H54 (cell line): Measurements from ENCODE around the gene SNHG17.
A peak's percentile ranks its signal among the peaks of the same experiment; 100 is the strongest.
"Not testable (repeated sequence)": the region's sequence is repeated elsewhere in the genome, so short reads cannot be mapped to it uniquely, and the experiment has no call there.

Experiments
- DNase-seq: peaks from one replicate; pipeline ENCODE4 v3.0.0; 2011; ENCODE audit warnings: low spot score, mixed read lengths; ENCODE audit not compliant: insufficient read length
- FAIRE-seq: peaks from 3 replicates; lab custom pipeline; 2011; peaks lifted over from hg19 to GRCh38; lab: Jason Lieb, UNC
- POLR2A ChIP-seq: IDR thresholded peaks from 2 replicates; pipeline ENCODE4 v1.6.1; 2011; ENCODE audit warnings: low read depth, mild to moderate bottlenecking, low read length

Gene SNHG17

DNA sequence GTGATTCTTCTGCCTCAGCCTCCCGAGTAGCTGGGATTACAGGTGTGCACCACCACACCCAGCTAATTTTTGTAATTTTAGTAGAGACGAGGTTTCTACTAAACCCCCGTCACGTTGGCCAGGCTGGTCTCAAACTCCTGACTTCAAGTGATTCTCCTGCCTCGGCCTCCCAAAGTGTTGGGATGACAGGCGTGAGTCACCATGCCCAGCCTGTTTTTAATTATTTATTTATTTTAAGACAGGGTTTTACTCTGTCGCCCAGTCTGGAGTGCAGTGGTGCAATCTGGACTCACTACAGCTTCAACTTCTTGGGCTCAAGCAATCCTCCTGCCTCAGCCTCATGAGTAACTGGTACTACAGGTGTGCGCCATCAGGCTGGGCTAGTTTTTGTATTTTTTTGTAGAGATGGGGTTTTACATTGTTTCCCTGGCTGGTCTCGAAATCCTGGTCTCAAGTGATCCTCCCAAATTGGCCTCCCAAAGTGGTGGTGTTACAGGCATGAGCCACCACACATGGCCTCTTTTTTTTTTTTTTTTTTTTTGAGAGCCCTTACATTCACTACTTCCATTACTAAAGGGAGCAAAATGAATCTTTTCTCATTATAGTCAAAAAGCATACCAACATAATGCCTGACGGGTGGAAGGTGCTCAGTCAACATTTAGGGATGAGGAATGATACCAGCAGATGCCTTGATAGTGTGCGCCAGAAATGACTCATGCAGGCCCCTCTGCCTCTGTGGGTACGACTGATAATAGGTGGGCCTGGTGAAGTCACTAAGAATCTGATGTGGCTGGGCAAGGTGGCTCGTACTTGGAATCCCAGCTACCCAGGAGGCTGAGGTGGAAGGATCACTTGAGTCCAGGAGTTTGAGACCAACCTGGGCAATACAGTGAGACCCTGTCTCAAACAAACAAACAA is 19.7 kb upstream of the SNHG17 start:
- FAIRE-seq (no peak), DNase-seq (no peak)
- TF ChIP-seq POLR2A: no peak

DNA sequence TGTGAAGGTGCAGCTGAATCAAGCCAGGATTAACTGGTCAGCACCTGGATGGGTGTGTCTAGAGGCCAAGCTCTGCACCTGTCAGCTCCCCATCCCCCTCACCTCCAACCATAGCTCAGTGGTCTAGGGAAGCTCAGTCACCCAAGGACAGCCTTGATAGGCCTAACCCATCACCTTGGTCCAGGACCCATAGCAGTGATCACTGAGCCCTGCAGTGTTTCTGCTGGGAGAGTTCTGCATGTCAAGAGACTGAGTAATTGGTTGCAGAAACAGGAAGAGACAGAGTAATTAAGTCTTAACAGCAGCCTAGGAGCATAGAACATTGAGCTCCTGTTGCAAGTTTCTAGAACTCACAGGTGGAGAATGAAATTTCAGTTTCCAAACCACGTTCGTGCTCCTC is 18.8 kb upstream of the SNHG17 start:
- TF ChIP-seq POLR2A: no peak
- no peak for DNase-seq
- no peak for FAIRE-seq

DNA sequence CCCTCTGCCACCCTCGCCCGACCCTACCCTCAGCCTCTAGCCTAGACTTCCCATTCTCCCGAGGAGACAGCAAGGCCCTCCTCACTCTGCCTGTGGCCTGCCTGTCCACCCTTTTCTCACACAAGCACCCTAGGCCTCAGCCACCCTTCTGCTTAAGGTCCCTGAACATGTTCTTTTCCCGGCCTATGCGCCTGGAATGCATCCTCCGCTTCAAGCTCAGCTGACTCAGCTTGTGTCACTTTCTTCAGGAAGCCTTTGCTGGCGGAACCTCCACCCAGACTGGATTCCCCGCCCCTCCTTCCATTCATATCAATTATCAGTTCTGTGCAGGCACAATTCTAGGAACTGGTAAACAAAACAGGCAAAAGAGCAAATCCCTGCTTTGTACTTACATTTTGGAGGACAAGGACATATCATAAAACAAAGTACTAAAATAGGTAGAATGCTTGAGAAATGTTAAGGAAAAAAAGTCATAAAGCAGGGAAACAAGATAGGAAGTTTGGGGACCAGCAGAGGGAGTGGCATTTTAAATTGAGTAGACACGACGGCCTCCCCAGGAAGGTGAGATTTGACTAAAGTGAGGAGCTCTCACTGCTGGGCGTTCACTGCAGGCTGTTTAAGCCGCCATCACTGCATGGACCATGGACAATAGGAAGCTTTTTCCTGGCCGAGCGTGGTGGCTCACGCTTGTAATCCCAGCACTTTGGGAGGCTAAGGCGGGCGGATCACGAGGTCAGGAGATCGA is 17.9 kb upstream of the SNHG17 start:
- TF ChIP-seq POLR2A: no peak
- DNase-seq (peak; percentile 44), FAIRE-seq (no peak)

DNA sequence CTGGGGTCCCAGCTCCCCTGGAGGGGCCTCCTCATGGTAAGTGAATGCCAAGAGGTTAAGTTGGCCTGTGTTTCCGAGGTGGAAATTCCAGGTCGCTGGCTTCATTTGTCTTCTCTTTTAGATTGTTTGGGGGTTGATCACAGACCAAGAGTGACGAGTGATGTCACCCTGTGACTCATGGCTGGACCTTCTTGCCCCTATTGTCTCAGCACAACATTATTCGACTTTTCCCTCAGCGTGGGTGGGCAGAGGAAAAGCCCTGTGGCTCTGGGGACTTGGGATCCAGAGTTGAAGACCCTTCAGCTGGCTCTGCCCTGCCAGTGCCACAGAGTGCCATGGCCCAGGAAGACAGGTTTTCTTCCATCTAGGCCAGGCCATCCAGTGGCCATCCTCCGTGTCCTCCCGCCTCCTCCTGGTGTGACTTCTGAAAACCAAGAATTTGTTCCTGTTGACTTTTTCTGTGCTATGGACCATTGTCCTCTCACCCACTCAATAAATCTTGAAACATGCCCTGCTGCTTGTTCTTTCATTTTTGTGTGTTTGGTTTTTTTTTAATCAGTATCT is 15.4 kb upstream of the SNHG17 start:
- FAIRE-seq (no peak), DNase-seq (no peak)
- no peak for TF ChIP-seq POLR2A

DNA sequence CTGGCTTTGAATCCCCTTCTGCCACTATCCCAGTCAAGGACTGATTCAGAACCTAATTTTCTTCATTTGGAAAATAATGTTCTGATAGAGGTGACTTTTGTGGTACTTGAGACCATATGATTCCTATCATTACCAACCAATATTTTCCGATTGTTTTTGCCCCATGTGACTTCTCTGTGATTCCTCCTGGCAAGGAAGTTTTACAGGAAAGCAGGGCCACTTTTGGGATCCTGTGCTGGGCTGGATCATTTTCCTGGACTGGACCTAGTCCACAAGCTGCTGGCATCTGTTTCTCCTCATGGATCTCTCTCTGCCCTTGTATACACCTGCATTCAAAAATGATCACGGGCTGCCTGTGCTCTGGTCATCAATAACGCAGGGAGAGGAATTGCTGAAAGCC is 13.9 kb upstream of the SNHG17 start:
- DNase-seq (no peak), FAIRE-seq (no peak)
- no peak for TF ChIP-seq POLR2A

DNA sequence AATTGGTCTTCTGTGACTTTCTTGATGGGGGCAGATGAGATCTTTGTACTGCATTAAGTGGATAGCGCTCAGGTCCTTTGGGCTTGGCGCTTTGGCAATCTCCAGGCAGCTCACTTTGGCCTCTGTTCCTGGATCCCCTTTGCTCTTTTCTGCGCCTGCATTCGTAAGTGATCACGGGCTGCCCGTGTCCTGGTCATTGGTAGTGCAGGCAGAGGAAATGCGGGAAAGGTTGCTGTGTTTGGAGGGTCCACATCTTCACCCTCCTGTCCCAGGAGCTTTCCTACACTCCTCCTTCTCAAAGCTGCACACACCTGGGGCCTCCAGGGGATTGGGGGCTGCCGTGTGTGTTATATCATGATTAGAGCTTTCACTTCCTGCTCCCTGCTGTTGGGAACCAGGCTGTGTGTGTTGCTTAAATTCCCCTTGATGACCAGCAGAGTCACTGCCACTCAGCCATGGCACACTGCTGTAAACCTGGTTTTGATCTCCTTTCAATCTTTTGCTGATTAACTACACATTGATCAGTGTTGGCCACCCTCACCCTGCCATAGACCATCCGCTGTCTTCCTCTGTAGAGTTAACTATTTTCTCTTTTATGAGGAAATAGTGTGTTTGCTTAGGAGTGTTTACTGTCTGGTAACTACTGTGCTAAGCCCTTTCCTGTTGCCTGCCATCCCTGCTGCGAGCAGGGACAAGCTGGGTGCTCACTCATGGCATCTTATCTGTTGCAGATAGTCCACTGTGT is 13.0 kb upstream of the SNHG17 start:
- no peak for TF ChIP-seq POLR2A

DNA sequence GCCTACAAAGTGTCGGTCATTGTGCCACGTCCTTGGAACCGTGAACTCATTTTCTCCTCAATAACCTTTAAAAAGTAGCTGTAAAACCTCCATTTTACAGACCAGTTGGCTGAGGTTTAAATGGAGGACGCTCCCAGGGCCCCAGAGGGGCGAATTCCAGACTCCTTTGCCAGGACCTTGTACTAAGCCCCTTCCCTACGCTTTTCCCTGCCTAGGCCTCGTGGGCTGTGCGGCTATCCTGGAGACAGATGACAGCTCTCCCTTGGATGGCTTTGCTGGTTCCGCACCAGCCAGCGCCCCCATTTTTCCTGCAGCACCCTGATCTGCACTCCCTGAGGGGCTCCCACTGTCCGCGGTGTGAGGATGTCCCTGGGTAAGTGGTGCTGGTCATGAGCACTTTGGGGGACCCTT is 12.1 kb upstream of the SNHG17 start:
- TF ChIP-seq POLR2A: no peak
- DNase-seq (no peak), FAIRE-seq (no peak)

More for the DNA sequence above, 13.0 kb upstream of the SNHG17 start:
- FAIRE-seq: no peak
- DNase-seq: no peak

DNA sequence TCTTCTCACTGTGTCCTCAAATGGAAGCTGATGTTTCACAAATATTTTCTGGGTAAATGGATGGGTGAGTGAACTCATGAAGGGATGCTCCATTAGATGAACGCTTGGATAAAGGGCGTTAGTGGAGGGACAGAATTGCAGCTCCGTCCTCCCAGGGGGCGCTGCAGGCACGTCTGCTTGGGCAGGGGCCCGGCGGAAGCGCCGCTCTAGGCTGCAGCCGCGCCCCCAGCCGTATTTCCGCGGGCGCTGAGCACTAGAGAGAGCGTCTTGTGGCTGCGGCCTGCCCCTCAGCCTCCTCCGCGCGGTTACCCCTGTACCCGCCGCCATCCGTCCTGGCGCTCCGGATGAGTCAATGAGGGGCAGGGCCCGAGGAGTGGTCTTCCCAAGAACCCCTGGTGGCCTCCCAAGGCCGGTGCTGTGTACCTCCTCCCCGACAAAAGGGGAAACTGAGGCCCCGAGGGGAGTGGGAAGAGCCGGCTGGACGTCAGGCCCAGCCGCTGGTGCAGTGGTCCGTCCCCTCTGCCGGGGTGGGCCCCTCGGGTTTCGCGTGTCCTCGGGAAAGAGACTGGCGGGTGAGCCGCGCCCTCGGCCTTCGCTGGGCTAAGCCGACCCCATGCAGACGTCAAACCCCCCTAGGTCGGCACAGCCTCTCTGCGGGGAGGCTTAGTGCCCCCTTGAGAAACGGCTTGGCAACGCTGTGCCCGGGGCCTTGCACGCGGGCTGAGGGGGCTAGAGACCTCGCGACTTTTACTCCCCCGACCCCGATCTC is 11.5 kb upstream of the SNHG17 start:
- peak; percentile 50 for DNase-seq
- TF ChIP-seq POLR2A: peak; percentile 93
- no peak for FAIRE-seq

GRCh38 chr20:38445901-38446425 is 10.8 kb upstream of the SNHG17 start:
- no peak for TF ChIP-seq POLR2A
- FAIRE-seq: no peak
- no peak for DNase-seq

- no peak for FAIRE-seq
- no peak for DNase-seq
- no peak for TF ChIP-seq POLR2A
These were observed 10.3 kb upstream of the SNHG17 start for GRCh38 chr20:38445381-38445796.

GRCh38 chr20:38441916-38442315 is 6.8 kb upstream of the SNHG17 start:
- FAIRE-seq: no peak
- no peak for DNase-seq
- TF ChIP-seq POLR2A: no peak

DNA sequence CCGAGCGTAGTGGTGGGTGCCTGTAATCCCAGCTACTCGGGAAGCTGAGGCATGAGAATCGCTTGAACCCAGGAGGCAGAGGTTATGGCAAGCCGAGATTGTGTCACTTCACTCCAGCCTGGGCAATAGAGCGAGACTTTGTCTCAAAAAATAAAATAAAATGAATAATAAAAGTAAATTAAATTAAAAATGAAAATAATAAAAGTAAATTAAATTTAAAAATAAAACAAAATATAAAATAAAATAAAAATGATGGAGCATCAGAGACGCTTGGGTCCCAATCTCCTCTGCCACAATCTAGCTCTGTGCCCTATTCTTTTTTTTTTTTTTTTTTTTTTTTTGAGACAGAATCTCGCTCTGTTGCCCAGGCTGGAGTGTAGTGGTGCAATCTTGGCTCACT is 6.0 kb upstream of the SNHG17 start:
- not testable (repeated sequence) for FAIRE-seq, DNase-seq

DNA sequence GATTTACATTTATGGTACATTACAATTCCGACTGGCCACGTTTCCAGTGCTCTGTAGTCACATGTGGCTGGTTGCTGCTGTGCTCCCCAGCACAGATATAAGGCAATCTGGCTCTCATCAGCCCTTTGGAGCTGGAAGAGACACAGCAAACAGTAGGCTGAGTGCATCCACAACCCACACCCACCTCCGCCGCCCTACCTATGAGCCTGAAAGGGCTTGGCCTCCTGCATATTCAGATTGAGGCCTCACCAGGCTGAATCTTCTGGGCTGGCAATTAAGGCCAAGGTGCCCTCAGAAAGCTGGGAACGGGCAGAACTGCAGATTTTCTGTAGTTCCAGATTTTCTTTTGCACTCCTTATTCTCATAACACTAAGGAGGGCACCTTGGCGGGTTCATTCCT is 2.7 kb upstream of the SNHG17 start:
- TF ChIP-seq POLR2A: no peak
- DNase-seq: no peak
- no peak for FAIRE-seq

DNA sequence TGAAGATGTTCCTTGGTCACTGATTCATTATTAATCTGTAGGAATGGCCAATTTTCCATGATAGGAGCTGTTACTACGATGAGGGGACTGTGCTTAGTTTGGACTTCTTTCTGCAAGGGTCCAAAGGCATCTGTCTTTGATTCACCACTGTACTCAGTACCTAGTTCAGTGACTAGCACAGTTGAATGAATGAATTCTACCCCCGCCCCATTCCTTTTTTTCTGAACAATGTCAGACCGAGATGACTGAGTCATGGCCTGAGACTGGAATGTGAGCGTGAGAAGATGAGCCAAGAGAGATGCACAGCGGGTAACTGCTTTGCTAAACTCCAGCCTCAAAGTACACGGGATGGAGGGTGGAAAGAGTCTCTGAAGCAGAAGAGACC is 419 bp upstream of the SNHG17 start:
- FAIRE-seq: no peak
- DNase-seq: no peak

More for the DNA sequence above, 419 bp upstream of the SNHG17 start:
- no peak for TF ChIP-seq POLR2A
